GM18511 (cell line): ENCODE results near the gene MBIP.
"Not testable (repeated sequence)": the region's sequence is repeated elsewhere in the genome, so short reads cannot be mapped to it uniquely, and the experiment has no call there.

Experiments
- ATAC-seq: cut with Tn5 transposase; IDR thresholded peaks from one replicate; pipeline ENCODE4 v1.9.1; 2021; ENCODE audit warnings: mild to moderate bottlenecking, moderate library complexity; ENCODE audit not compliant: unreplicated experiment

MBIP gene

GRCh38 chr14:36320200-36320896 lies at the start of gene MBIP:
Gene MBIP (minus strand): TSS chr14:36320637. CDS start chr14:36320588, 49 bp downstream.
- ATAC-seq: peak; percentile 98

DNA sequence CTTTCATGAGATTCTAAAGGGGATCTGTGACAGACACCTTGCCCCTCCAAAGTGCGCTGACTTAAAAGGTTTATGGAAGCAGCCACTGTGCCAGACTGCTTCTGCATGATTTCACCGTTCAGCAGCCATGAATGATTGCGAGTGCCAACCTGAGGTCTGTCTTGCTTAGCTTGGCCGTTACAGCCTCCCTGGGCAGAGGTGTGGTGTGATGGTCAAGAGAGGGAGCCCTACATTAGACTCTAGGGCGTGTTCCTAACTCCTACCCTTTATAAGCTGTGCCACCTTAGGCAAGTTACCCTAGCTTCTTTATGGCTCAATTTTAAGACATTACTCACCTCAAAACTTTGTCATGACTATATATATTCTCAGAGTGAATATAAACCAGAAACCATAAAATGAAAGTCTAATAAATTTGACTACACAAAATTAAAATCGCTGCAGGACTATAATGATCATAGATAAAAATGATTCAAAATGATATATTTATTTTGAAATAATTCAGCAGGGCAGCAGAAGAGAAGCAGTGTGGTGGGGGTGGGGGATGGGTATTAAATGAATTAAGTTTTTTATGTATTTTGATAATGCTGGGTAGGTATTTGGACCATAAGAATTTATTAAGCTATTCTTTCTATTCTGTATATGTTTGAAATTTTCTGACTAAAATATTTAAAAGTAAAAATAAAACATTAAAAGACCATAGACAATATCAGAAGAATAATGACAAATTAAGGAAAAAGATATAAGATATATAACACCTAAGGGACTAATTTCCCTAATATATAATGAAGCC lies 47.7 kb upstream of the MBIP start:
- ATAC-seq: no peak

DNA sequence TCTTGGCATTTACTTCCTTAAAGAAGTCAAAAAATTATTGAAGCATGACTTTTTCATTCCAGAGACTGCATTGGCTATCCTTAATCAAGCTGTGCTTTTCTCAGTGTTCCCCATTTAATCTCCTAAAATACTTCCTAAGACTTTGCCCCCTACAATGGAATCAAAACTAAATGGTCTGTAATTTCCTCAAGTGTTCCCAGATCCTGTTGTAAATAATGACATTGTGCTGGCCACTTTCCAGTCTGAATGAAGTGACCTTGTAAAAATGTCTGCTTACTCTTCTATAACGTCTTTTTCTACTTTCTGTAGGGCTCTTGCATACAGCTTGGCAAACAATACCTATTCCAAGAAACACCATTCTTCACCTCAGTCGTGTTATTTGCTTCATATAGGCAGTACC lies 45.3 kb upstream of the MBIP start:
- no peak for ATAC-seq

GRCh38 chr14:36363704-36364103 lies 43.3 kb upstream of the MBIP start:
- ATAC-seq: no peak

- no peak for ATAC-seq
Measured at GRCh38 chr14:36362648-36363047, 42.2 kb upstream of the MBIP start.

- ATAC-seq: no peak
Measured at GRCh38 chr14:36361210-36361853, 40.9 kb upstream of the MBIP start.

DNA sequence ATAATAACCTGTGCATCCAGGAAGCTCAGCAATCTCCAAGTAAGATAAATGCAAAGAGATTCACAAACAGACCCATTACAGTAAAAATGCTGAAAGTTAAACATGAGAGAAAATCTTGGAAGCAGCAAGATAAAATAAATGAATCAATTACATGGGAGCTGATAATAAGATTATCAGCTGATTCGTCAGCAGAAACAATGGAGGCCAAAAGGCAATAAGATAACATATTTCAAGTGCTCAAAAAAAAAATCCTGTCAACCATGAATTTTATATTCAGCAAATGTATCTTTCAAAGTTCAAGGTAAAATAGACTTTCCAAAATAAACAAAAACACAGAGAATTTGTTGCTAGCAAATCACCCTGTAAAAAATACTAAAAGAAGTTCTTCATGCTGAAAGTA lies 36.4 kb upstream of the MBIP start:
- ATAC-seq: no peak

- no peak for ATAC-seq
Measured at GRCh38 chr14:36346052-36346451, 25.6 kb upstream of the MBIP start.

GRCh38 chr14:36344211-36344610 lies 23.8 kb upstream of the MBIP start:
- no peak for ATAC-seq

DNA sequence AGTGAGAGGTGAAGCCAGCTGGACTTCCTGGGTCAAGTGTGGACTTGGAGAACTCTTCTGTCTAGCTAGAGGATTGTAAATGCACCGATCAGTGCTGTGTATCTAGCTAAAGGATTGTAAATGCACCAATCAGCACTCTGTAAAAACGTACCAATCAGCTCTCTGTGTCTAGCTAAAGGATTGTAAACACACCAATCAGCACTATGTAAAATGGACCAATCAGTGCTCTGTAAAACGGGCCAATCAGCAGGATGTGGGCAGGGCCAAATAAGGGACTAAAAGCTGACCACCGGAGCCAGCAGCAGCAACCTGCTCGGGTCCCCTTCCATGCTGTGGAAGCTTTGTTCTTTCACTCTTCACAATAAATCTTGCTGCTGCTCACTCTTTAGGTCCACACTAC lies 21.4 kb upstream of the MBIP start:
- ATAC-seq: not testable (repeated sequence)

DNA sequence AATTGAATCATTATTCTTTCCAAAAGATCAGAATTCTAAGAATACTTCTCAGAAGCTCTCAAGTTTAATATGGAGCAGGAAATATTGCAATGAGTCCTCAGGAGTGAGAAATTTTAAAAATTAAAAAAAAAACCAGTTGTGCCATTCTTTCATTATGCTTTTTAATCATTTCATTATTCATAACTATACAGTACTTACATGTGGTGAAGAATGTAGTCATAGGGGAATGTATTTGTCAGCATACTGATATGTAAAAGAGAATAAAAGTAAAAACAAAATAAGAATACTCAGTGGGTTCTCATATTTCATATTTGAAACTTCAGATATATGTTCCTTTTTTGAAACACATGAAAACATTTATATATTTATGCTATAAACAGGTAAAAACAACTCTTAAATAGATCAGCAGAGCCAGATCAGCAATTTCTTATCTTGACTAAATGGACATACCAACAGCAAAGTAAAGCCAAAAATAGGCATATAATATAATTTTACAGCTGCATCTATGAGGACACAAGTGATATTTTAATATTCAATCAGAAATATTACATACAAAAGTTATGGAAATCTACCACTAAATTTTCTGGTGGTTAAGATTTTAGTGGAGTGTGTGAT lies 19.9 kb upstream of the MBIP start:
- ATAC-seq: no peak

DNA sequence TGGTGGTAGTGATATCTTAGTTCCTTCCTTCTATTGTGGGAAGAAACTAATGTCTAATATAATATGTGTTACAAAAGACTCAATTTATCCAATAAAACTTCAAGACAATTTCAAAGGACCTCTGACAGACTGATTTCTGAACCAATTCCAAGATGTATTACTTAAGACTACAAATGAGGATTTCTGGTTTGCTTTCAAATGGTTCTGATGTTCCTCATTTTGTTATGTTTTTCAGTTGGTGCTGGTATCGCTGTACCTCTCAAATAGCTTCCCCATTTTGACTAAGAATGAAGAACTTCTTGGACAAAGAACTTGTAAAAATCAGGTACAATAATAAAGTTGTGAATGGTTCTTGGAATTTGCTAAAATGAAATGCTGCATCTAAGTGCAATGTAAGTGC lies 19.4 kb upstream of the MBIP start:
- ATAC-seq: no peak

GRCh38 chr14:36333119-36333518 lies 12.7 kb upstream of the MBIP start:
- ATAC-seq: no peak

DNA sequence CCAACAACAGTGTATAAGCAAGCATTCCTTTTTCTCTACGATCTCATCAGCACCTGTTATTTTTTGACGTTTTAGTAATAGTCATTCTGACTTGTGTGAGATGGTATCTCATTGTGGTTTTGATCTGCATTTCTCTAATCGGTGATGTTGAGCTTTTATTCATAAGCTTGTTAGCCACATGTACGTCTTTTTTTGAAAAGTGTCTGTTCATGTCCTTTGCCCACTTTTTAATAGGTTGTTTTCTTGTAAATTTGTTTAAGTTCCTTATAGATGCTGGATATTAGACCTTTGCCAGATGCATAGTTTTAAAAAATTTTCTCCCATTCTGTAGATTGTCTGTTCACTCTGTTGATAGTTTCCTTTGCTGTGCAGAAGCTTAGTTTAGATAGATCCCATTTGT lies 7.1 kb upstream of the MBIP start:
- ATAC-seq: not testable (repeated sequence)

DNA sequence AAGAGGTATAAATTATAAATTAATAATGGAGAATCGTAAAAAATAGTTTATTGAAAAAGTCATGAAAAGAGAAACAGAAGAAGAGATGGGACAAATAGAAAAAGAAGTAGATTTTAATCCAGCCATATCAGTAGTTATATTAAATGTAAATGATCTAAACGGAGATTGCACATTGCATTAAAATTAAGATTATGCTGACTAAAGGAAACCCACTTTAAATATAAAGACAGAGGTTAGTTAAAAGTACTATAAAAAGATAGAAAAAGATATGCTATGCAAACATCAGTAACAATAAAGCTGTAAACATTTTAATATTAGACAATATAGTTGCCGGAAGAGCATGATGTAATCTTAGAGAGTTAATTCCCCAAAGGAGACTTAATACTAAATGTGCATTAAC lies 5.4 kb upstream of the MBIP start:
- no peak for ATAC-seq

GRCh38 chr14:36324897-36325296 lies 4.5 kb upstream of the MBIP start:
- ATAC-seq: no peak

DNA sequence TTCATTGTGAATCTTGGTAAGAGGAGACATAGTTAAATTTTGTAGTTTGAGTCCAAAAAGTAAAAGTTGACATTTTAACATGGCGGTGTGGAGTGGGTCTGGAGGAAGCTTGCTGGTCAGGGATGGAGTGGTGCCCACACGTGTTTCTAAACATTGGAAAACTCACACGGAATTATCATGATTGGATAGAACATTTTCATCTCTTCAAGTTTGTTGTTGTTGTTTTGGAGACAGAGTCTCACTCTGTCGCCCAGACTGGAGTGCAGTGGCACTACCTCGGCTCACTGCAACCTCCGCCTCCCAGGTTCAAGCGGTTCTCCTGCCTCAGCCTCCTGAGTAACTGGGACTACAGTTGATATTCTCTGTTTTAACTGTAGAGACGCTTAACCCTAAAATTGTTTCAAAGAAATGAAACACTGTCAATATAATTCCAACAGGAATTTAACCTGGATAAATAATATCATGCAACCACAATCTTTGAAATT lies 502 bp upstream of the MBIP start:
- peak; percentile 29 for ATAC-seq

DNA sequence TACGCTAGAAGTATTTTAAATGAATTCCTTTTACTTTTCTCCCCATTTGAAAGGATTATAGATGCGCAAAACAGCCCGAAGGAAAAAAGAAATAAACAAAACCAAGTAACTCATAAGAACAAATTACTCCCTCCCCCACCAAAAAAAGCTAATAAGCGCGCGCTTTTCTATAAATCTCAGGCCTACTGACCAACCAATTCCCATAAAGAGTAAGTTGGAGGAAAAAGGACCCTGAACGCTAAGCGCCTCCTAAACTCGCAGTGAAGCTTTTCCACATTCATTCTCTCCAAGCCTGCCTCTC lies 588 bp downstream of the MBIP start:
- no peak for ATAC-seq

GRCh38 chr14:36317650-36318049 lies 2.8 kb downstream of the MBIP start:
- no peak for ATAC-seq

DNA sequence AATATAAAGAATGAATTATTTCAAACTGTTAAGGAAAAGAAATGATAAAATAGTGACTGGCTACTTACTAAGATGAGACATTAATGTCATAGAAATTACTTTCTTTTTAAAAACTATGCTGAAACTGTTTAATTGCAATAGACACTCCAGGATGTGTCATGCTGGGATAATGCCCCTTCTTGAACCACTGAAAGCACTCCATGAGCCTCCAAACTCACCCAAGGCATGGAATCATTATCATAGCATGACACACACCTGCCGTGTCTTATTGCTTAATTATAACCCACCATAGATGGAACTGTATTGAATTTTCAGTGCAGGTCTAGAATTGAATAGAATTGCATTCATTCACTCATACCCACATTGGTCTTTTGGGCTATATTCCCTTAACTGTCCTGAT lies 4.3 kb downstream of the MBIP start:
- ATAC-seq: no peak

GRCh38 chr14:36315159-36315853 lies 5.1 kb downstream of the MBIP start:
- peak; percentile 58 for ATAC-seq
